HG02938 (cell line): ENCODE data around the gene HTR2B.
"Not testable (repeated sequence)": the region's sequence is repeated elsewhere in the genome, so short reads cannot be mapped to it uniquely, and the experiment has no call there.

ENCODE experiments used
- ATAC-seq: cut with Tn5 transposase; IDR thresholded peaks from one replicate; pipeline ENCODE4 v1.9.1; 2021; ENCODE audit warnings: mild to moderate bottlenecking, moderate library complexity; ENCODE audit not compliant: unreplicated experiment

HTR2B gene

GRCh38 chr2:231099918-231100317 is 24.9 kb downstream of the HTR2B start:
- ATAC-seq, result no peak

- no peak for ATAC-seq
Measured at GRCh38 chr2:231094736-231095346, 30.0 kb downstream of the HTR2B start.

GRCh38 chr2:231093933-231094332 is 30.9 kb downstream of the HTR2B start:
- ATAC-seq, result no peak

GRCh38 chr2:231088754-231089153 is 36.1 kb downstream of the HTR2B start:
- no peak for ATAC-seq

GRCh38 chr2:231084565-231084964 is 40.3 kb downstream of the HTR2B start:
- no peak for ATAC-seq

- no peak for ATAC-seq
Measured at GRCh38 chr2:231069379-231070054, 55.3 kb downstream of the HTR2B start.

GRCh38 chr2:231068525-231069222 is 56.2 kb downstream of the HTR2B start:
- ATAC-seq, result no peak

- ATAC-seq, result not testable (repeated sequence)
Measured at GRCh38 chr2:231067531-231067930, 57.3 kb downstream of the HTR2B start.

GRCh38 chr2:231065966-231066365 is 58.9 kb downstream of the HTR2B start:
- no peak for ATAC-seq

GRCh38 chr2:231063347-231063746 is 61.5 kb downstream of the HTR2B start:
- no peak for ATAC-seq

GRCh38 chr2:231062776-231063175 is 62.1 kb downstream of the HTR2B start:
- ATAC-seq, result no peak

- no peak for ATAC-seq
Measured at GRCh38 chr2:231059756-231060155, 65.1 kb downstream of the HTR2B start.

GRCh38 chr2:231058761-231059550 is 65.9 kb downstream of the HTR2B start:
- ATAC-seq, result no peak
